Endodermal cell (in vitro differentiated cells): ENCODE results near the gene PCSK6. TPM values are rescaled to one million over a fixed set of nuclear protein-coding genes. Genes with fewer than 3 reads are reported as not detected.
A peak's percentile ranks its signal among the peaks of the same experiment; 100 is the strongest.

Experiments used
- DNase-seq: peaks from one replicate; pipeline ENCODE4 v3.0.0-alpha.2; 2017
- H3K27ac ChIP-seq: 2 replicates; pipeline ENCODE4 v1.5.1; 2013; ENCODE audit warnings: mild to moderate bottlenecking, low read depth, low read length, moderate library complexity
- H3K27me3 ChIP-seq: 2 replicates; pipeline ENCODE4 v1.6.1; 2013; ENCODE audit warnings: mild to moderate bottlenecking, low read length, moderate library complexity; ENCODE audit not compliant: insufficient read depth, control insufficient read depth, poor library complexity, severe bottlenecking
- H3K36me3 ChIP-seq: 2 replicates; pipeline ENCODE4 v1.7.0; 2013; ENCODE audit warnings: mild to moderate bottlenecking, low read length, moderate library complexity; ENCODE audit not compliant: control insufficient read depth, insufficient read depth
- H3K4me1 ChIP-seq: one replicate; pipeline ENCODE4 v1.7.0; 2013; ENCODE audit warnings: low read length; ENCODE audit not compliant: control insufficient read depth, insufficient read depth
- H3K4me3 ChIP-seq: 2 replicates; pipeline ENCODE4 v1.5.1; 2013; ENCODE audit warnings: mild to moderate bottlenecking, low read length, moderate library complexity
- H3K9ac ChIP-seq: 2 replicates; pipeline ENCODE4 v1.6.1; 2013; ENCODE audit warnings: mild to moderate bottlenecking, low read length, moderate library complexity; ENCODE audit not compliant: poor library complexity, severe bottlenecking; ENCODE audit errors: extremely low read depth
- H3K9me3 ChIP-seq: 2 replicates; pipeline ENCODE4 v1.6.1; 2013; ENCODE audit warnings: mild to moderate bottlenecking, low read length, moderate library complexity; ENCODE audit not compliant: control insufficient read depth
- H3K27ac Mint-ChIP-seq: 2 replicates; pipeline ENCODE4 v1.8.0; 2020; ENCODE audit warnings: mixed read lengths
- H3K27me3 Mint-ChIP-seq: 2 replicates; pipeline ENCODE4 v1.8.0; 2021; ENCODE audit warnings: mild to moderate bottlenecking, mixed read lengths; ENCODE audit not compliant: insufficient read depth
- H3K36me3 Mint-ChIP-seq: 2 replicates; pipeline ENCODE4 v1.8.0; 2020; ENCODE audit warnings: low read depth, mixed read lengths
- H3K4me1 Mint-ChIP-seq: 2 replicates; pipeline ENCODE4 v1.8.0; 2020; ENCODE audit warnings: mixed read lengths
- H3K4me3 Mint-ChIP-seq: 2 replicates; pipeline ENCODE4 v1.8.0; 2020; ENCODE audit warnings: mild to moderate bottlenecking, moderate library complexity, mixed read lengths
- H3K9me3 Mint-ChIP-seq: 2 replicates; pipeline ENCODE4 v1.8.0; 2020; ENCODE audit warnings: mild to moderate bottlenecking, mixed read lengths
- CTCF ChIP-seq: fragments of 200-600 bp; sonication (generic); conservative IDR thresholded peaks from 2 replicates; pipeline ENCODE4 v1.5.0; 2021; ENCODE audit warnings: antibody characterized with exemption, mild to moderate bottlenecking
- WGBS, 2 experiments: methylation state at CpG; one replicate each; pipeline versions ENCODE4 v1.1.5 to v1.1.7; 2013; ENCODE audit warnings: missing lambda C conversion rate in 2 of 2, mixed read lengths in 1 of 2; ENCODE audit not compliant: insufficient coverage in 1 of 2, insufficient read length in 1 of 2; 5-methylcytosine and 5-hydroxymethylcytosine counted together
- total RNA-seq, 2 donors: library from RNA; stranded (reverse); fragmentation: NEBNext Ultra II Directional in 1 of 2; extraction: Animal tissue kit (Norgen Biotek cat#: 25700) in 1 of 2; gene quantifications; 2 replicates in 1 of 2; 3 replicates in 1 of 2; pipeline ENCODE4 v1.2.1, GENCODE V29; 2021

The PCSK6 gene
- total RNA-seq, 2 donors from 2014 or later: 6.6 to 9.8 TPM

- Histone ChIP-seq H3K9ac (peak overlapping the region; percentile 64), H3K27me3 (no peaks in the 10 kb centered on the region), H3K4me1 (no peaks in the 10 kb centered on the region), H3K27ac (peak overlapping the region; percentile 22), H3K36me3 (peaks cover 17% of the 10 kb centered on the region), H3K4me3 (peak overlapping the region; percentile 92), H3K9me3 (no peaks in the 10 kb centered on the region)
- peaks cover 13% of the 10 kb centered on the region for H3K4me1 Mint-ChIP-seq
- H3K27ac Mint-ChIP-seq: no peak overlapping the region
- TF ChIP-seq CTCF: no peak
- WGBS, 2 experiments: 17 to 57% methylated on average over 9 to 20 of the region's 20 CpGs
- DNase-seq: no peak
- H3K36me3 Mint-ChIP-seq: peaks cover 8% of the 10 kb centered on the region
- peak overlapping the region; percentile 87 for H3K4me3 Mint-ChIP-seq
- no peaks in the 10 kb centered on the region for H3K27me3 Mint-ChIP-seq
- H3K9me3 Mint-ChIP-seq: no peaks in the 10 kb centered on the region
Observed at GRCh38 chr15:101295607-101296161, 193.8 kb downstream of the PCSK6 start.

GRCh38 chr15:101294731-101295606, 194.5 kb downstream of the PCSK6 start, which contains the start of gene SNRPA1:
TSS of gene SNRPA1 (minus strand) at chr15:101295248. CDS start at chr15:101295178, 70 bp downstream.
- Mint-ChIP-seq H3K27ac (peak within 1 kb of the TSS; percentile 94), H3K4me3 (peak within 1 kb of the TSS; percentile 87), H3K4me1 (peaks cover 13% of the 10 kb centered on the region), H3K36me3 (peaks cover 13% of the 10 kb centered on the region), H3K27me3 (no peaks in the 10 kb centered on the region), H3K9me3 (no peaks in the 10 kb centered on the region)
- H3K4me3 ChIP-seq: peak within 1 kb of the TSS; percentile 92
- peak; percentile 98 for DNase-seq
- no peaks in the 10 kb centered on the region for H3K9me3 ChIP-seq
- H3K27me3 ChIP-seq: no peaks in the 10 kb centered on the region
- WGBS, 2 experiments: 0 to 1% methylated on average over 27 to 87 of the region's 87 CpGs
- TF ChIP-seq CTCF: no peak
- H3K4me1 ChIP-seq: no peaks in the 10 kb centered on the region
- peak within 1 kb of the TSS; percentile 78 for H3K27ac ChIP-seq
- H3K9ac ChIP-seq: peak within 1 kb of the TSS; percentile 89
- peaks cover 24% of the 10 kb centered on the region for H3K36me3 ChIP-seq

- Mint-ChIP-seq H3K36me3 (peaks cover 27% of the 10 kb centered on the region), H3K9me3 (no peaks in the 10 kb centered on the region), H3K27ac (no peak overlapping the region), H3K27me3 (no peaks in the 10 kb centered on the region), H3K4me1 (peaks cover 13% of the 10 kb centered on the region), H3K4me3 (peak overlapping the region; percentile 87)
- Histone ChIP-seq H3K36me3 (peaks cover 37% of the 10 kb centered on the region), H3K27me3 (no peaks in the 10 kb centered on the region), H3K9me3 (no peaks in the 10 kb centered on the region), H3K9ac (peak overlapping the region; percentile 89), H3K4me1 (no peaks in the 10 kb centered on the region), H3K4me3 (peak overlapping the region; percentile 92), H3K27ac (no peak overlapping the region)
- TF ChIP-seq CTCF: no peak
- DNase-seq: peak; percentile 29
- 88 to 93% methylated on average over 8 to 10 of the region's 10 CpGs for WGBS, 2 experiments
Observed at GRCh38 chr15:101293122-101293521, 196.4 kb downstream of the PCSK6 start.
